Fibroblast of skin of left biceps (primary cell): Measurements from ENCODE around the gene CFAP299.
A peak's percentile ranks its signal among the peaks of the same experiment; 100 is the strongest.

ENCODE experiments used
- DNase-seq, 2 experiments: peaks; one replicate each; pipeline ENCODE4 v3.0.0-alpha.2; 2013; ENCODE audit warnings: low read depth in 2 of 2

The CFAP299 gene

DNA sequence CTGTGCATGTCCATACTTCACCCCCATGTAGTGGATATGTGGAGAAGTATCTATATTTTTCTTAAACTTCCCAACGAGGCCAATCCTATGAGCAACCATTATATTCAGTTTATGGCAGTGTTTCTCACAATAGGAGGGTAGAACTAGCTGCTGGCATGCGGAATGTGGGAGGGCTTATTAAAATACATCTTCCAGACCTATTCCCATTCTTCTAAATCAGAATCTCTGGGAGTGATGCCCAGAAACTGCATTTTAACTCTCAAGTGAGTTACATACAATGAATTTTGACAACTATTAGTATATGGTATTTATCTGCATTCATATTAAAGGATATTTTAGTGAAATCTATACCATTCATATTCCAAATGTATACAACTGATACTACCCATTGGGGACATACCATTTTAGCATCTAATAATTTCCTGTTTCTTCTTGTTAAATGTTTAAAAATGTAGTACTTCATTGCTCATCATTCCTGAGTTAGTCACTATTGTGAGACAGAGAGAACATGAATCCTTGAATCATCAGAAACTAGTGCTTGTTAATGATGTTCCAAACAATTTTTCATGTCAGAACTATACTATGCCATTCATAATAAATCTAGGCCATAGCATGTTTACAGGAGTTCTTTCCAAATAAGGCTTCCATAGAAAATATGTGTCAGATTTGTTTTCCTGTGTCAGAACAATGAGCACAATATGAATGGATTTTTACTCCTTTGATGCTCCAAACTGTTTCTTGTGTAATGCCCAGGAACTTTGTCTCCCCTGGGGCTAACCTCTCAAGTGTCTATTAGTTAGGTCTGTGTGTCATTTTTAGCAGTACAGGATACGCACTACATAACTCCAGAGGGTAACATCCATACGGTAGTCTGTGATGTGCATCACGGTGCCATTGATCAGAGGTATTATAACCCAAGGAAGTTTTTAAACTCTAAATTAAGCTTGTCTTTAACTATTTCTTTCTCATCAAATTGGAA lies 496.1 kb downstream of the CFAP299 start:
- DNase-seq: peak in 1 of 2 experiments; percentile 17

GRCh38 chr4:80839281-80839680 lies 503.8 kb downstream of the CFAP299 start:
- no peak for DNase-seq

DNA sequence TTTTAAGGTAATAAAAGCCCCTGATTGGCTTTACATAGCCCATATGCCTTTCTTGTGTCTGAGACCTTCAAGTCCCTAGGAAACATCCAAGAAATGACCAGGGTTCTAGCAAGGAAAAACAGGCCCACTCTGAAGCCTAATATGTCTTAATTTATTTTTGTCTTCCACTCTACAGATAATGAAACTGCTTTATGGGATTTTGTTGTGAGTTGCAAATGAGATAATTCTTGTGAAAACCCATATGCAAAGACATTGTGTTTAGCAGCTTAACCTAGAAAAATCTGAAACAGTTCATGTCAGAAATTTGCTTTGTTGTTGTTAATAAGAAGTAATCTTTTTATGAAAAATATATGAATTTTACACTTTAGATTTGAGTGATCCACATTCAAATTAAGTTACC lies 504.3 kb downstream of the CFAP299 start:
- no peak for DNase-seq

- no peak for DNase-seq
These were observed 504.9 kb downstream of the CFAP299 start for GRCh38 chr4:80840396-80840795.

DNA sequence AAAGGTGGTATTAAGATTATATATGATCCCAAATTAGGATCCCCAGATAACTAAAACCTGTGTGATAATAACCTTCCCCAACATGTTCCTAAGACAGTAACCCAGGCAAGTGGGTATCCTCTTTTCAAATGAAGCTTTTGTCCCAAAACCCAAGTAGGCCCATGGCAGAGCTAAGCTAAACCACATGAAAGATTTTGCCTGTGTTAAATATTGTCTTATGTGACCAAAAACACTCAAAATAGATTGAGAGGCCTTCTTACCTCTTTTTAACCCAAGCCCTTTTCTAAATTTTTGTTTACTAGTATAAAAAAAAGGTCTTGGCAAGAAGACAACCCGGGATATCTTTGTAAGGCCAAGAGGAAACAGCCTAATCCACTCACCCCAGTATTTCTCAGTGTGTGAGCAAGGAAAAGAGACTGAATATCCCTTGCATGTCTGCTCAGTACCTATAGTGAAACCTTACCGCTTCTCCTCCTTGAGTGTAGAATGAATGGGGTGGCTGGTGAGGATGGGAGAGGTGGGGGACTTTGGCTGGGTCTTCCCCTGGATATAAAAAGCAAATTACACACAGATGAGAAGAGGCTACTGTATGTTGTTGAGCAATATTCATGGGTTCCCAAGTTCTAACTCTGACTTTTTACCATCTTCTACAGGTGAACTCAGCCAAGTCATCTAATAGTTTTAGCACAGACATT lies 506.2 kb downstream of the CFAP299 start:
- DNase-seq: no peak

DNA sequence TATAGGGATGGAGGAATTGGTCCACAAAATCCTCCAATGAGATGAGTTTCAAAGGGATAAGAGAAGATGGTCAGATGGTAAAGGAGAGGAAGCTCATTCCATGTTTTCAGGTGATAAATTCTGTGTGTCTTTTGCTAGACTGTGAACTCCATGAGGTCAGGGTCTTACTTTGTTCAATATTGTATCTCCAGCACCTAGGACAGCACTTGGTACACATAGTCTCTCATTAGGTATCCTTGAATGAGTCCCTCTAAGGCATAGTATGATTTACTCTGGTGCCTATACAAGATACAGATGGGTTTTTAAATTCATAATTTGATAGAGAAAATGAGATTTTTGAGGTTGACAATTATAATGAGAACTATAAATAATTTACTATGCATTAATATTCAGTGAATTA lies 510.7 kb downstream of the CFAP299 start:
- DNase-seq: no peak

DNA sequence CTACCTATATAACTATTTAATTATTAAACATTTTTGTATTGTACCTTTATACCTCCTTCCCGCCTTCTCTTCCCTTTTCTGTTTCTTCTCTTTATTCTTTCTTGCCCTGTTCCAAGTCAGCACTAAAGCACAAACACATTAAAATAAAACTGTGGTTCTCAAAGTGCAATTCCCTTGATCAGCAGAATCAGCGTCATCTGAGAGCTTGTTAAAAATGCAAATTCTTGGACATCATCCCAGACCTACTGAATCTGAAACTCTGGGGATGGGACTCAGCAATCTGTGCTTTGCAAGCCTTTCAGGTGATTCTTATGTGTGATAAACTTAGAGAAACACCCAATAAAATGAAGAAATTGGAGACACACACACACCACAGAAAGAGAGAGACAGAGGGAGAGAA lies 516.5 kb downstream of the CFAP299 start:
- no peak for DNase-seq

- no peak for DNase-seq
These were observed 538.0 kb downstream of the CFAP299 start for GRCh38 chr4:80873571-80873970.

DNA sequence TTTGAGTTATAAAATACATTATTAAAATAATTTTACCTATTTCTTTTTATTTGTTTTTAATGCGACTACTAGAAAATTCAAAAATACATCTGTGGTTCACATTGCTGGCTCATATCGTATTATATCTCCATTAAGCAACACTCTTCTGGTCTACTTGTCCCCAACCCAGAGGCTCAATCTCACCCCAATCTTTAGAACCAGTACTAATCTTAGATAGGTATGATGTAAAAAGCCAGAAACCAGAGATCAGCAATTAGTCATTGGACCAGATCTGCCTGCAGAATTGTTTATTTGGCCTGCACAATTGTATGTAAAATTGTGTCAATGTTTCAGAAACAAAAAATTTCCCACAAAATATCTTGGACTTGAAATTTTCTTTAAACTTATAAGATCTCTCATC lies 539.4 kb downstream of the CFAP299 start:
- no peak for DNase-seq

- no peak for DNase-seq
These were observed 540.1 kb downstream of the CFAP299 start for GRCh38 chr4:80875642-80876041.

DNA sequence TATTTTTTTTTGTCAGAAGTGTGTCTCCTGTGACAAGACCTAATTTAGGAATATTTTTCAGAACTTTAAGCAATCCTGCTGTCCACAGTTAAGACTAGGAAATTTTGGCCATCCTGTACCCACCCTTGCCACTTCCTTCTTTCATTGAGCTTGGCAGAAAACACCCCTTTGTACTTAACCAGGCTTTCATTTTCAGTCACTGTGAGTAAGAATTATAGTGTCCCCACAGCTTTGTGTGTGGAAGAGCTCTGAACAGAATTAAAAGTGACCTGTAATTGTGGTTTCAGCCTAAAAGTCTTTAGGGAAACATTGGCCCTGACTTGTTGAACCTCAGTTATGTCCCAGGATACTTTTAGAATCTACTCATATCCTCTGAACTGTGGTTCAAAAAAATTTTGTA lies 541.3 kb downstream of the CFAP299 start:
- no peak for DNase-seq

- DNase-seq: no peak
These were observed 542.7 kb downstream of the CFAP299 start for GRCh38 chr4:80878218-80878617.

- no peak for DNase-seq
These were observed 562.2 kb downstream of the CFAP299 start for GRCh38 chr4:80897537-80898303.

GRCh38 chr4:80900908-80901307 lies 565.4 kb downstream of the CFAP299 start:
- DNase-seq: no peak

DNA sequence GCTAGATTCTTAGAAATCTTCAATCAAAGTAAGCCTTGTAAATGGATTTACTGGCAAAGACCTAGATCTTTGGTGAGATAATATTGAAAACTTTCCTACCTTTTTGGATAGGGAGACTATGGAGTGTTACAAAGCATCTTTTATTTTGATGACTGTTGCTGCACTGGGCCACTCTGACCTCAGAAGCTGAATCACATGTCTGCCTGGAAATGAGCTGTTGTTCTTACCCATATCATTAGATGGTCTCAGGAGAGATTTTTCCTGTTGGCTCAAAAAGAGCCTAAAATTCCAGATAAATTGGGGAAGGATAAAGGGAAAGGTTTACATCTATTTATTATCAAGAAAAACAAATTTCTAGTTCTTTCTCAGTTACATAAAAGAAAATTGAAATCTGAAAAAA lies 567.5 kb downstream of the CFAP299 start:
- no peak for DNase-seq

DNA sequence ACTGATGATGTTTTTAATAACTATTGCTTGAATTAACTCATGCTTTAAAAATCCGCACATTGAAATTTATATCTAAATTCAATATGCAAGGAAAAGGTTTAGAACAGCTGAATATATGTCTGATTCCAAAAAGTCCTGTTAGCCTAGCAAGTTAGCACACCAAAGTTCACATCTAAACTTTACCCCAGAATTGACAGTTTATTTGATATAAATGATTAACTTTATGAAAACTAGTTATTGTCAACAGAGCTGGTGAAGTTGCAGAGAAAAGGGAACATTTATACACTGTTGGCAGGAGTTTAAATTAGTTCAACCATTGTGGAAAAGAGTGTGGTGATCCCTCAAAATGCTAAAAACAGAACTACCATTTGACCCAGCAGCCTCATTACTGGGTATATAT lies 574.4 kb downstream of the CFAP299 start:
- DNase-seq: no peak

GRCh38 chr4:80911458-80911857 lies 575.9 kb downstream of the CFAP299 start:
- no peak for DNase-seq

- DNase-seq: no peak
These were observed 576.8 kb downstream of the CFAP299 start for GRCh38 chr4:80912350-80912749.

GRCh38 chr4:80913381-80913780 lies 577.9 kb downstream of the CFAP299 start:
- DNase-seq: no peak

DNA sequence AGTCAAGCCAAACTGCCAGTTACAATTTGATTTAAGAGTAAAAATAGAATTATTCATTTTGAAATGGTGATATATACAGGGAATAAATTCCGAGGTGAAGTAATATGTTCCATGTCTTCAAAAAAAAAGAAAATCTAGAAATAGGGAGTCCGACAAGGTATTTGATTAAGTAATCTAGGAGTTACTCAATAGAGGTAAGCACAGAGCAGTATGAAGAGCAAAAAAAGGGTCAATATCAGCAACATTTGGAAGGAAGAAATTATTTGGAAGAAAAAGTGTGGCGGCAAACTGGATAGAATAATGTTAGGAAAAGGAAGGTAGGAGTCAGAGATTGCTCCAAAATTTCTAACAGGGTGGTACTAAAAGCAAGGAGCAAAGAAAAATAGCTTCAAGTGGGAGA lies 581.2 kb downstream of the CFAP299 start:
- DNase-seq: no peak

GRCh38 chr4:80918004-80918403 lies 582.5 kb downstream of the CFAP299 start:
- DNase-seq: peak; percentile 1 to 10

DNA sequence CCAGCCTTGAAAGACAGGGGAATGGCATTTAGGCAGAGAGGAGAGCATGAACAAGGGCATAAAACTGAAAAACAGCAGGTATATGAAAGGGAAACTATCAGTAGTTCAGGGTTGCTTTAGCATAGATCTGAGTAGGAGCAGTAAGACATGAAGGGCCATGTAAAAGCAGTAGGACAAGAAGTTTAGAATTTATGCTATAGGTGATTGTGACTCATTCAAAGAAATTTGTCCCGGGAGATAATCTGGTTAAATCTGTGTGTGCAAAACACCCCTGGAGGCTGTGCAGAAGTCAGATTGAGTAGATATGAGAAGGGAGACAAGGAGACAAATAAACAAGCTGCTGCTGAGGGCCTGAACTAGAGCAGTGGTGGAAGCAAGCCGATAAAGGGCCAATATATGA lies 585.9 kb downstream of the CFAP299 start:
- no peak for DNase-seq
